Adrenal gland (tissue), 12 donors: ENCODE data around the gene GPC6. TPM values are rescaled to one million over a fixed set of nuclear protein-coding genes. Genes with fewer than 3 reads are reported as not detected.

Experiments
- DNase-seq, 7 donors: peaks; one replicate each; pipeline ENCODE4 v3.0.0-alpha.2; 2019 to 2020
- H3K27ac ChIP-seq, 5 donors: fragments of 200-600 bp; sonication (generic) in 4 of 5; 1 replicate in 3 of 5; 2 replicates in 2 of 5; pipeline versions ENCODE4 v1.5.1 to v1.8.0; 2016 to 2020; ENCODE audit warnings: mild to moderate bottlenecking in 1 of 5
- H3K27me3 ChIP-seq: fragments of 200-600 bp; 2 replicates; pipeline ENCODE4 v1.8.0; 2021
- H3K36me3 ChIP-seq, 2 donors: fragments of 200-600 bp; replicated peaks in 1 of 2; 1 replicate in 1 of 2; 2 replicates in 1 of 2; pipeline versions ENCODE4 v1.5.1 to v1.8.0; 2018 to 2022
- H3K4me1 ChIP-seq, 2 donors: fragments of 200-600 bp; replicated peaks in 1 of 2; 1 replicate in 1 of 2; 2 replicates in 1 of 2; pipeline versions ENCODE4 v1.5.1 to v1.8.0; 2018 to 2021
- H3K4me3 ChIP-seq, 4 donors: fragments of 200-600 bp; sonication (generic) in 3 of 4; one replicate each; pipeline ENCODE4 v1.5.1; 2016 to 2018
- H3K9me3 ChIP-seq, 3 donors: fragments of 200-600 bp; sonication (generic) in 1 of 3; replicated peaks in 1 of 3; 1 replicate in 2 of 3; 2 replicates in 1 of 3; pipeline versions ENCODE4 v1.5.1 to v1.8.0; 2016 to 2021
- POLR2A ChIP-seq, 2 donors: fragments of 450-650 bp; IDR thresholded peaks; one replicate each; pipeline ENCODE4 v1.6.1; 2017; ENCODE audit warnings: antibody characterized with exemption in 2 of 2, mild to moderate bottlenecking in 2 of 2, moderate library complexity in 1 of 2
- WGBS, 4 donors: extraction: QIAGEN DNeasy Blood & Tissue Kit in 2 of 4; methylation state at CpG; one replicate each; pipeline versions ENCODE4 v1.1.5 to v1.1.7; 2013 to 2017; 5-methylcytosine and 5-hydroxymethylcytosine counted together
- intact Hi-C, 2 donors: fragments of 100-400 bp; cut with DNase I; formaldehyde crosslinking; loops; one replicate each; pipeline versions ENCODE4 v1.14.1 to v1.15.0; 2022 to 2023
- polyA plus RNA-seq, 3 donors: library from polyadenylated mRNA; stranded (reverse); fragments of 200-250 nt in 2 of 3; fragments of 350-450 nt in 1 of 3; fragmentation: Illumina TruSeq in 1 of 3; extraction: RNeasy Lipid Tissue Mini Kit (QIAGEN cat#74804) in 1 of 3; gene quantifications; one replicate each; pipeline ENCODE4 v1.2.3, GENCODE V29; 2013 to 2014
- total RNA-seq, 9 donors: library from RNA; depleted of rRNA in 4 of 9; stranded (reverse); fragments of >200 nt in 4 of 9; fragments of 120-200 nt in 1 of 9; fragmentation: NEBNext Ultra II Directional in 1 of 9; extraction: Animal tissue kit (Norgen Biotek cat#: 25700) in 1 of 9; gene quantifications; one replicate each; pipeline versions ENCODE4 v1.1.0 to v1.2.4, GENCODE V29; 2013 to 2023
- TF ChIP-seq, protein P1 (sequence below), 6 experiments: fragments of 450-650 bp in 4 of 6; fragments of 200-600 bp in 2 of 6; sonication (generic) in 1 of 6; IDR thresholded peaks; 1 replicate in 5 of 6; 2 replicates in 1 of 6; pipeline versions ENCODE4 v1.5.1 to v1.8.0; 2016 to 2021; ENCODE audit warnings: antibody characterized with exemption in 6 of 6, mild to moderate bottlenecking in 2 of 6, moderate library complexity in 1 of 6
- donor health status: healthy with polysubstance abuse.
- donor health status: Bipolar disorder and iron deficiency.
- donor health status: DM: yes; HTN: yes; CAD: no.
- donor health status: DM: no; HTN: no; CAD: no.
- donor health status: DM: no; HTN: no; CAD: no.
- donor health status: DM: yes; HTN: yes; CAD: no.

Gene GPC6
- total and polyA plus RNA-seq, 12 donors = 0.37 to 62.3 (median 2.5) TPM

DNA sequence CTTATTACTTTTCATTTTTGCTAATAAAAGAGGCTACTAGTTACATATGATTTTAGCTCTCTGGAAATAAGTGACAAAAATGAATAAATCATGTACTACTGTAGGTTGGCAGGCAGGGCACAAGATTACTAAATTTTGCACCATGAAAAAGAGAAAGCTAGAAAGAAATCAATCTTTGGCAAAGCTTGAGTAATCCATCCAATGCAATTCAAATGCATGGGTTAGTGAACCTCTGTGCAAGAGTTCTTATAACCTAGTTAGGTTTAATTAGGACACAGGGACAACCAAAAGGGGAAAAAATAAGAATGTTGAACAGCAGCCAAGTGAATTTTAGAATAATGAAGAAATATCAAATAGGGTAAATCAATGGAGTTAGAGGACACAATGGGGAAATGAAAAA is 947.4 kb downstream of the GPC6 start:
- TF ChIP-seq POLR2A (IDR thresholded peaks at IDR 0.05) = no peak
- TF ChIP-seq, protein P1, sequence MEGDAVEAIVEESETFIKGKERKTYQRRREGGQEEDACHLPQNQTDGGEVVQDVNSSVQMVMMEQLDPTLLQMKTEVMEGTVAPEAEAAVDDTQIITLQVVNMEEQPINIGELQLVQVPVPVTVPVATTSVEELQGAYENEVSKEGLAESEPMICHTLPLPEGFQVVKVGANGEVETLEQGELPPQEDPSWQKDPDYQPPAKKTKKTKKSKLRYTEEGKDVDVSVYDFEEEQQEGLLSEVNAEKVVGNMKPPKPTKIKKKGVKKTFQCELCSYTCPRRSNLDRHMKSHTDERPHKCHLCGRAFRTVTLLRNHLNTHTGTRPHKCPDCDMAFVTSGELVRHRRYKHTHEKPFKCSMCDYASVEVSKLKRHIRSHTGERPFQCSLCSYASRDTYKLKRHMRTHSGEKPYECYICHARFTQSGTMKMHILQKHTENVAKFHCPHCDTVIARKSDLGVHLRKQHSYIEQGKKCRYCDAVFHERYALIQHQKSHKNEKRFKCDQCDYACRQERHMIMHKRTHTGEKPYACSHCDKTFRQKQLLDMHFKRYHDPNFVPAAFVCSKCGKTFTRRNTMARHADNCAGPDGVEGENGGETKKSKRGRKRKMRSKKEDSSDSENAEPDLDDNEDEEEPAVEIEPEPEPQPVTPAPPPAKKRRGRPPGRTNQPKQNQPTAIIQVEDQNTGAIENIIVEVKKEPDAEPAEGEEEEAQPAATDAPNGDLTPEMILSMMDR (IDR thresholded peaks at IDR 0.05) = no peak
- H3K27me3 ChIP-seq = no peaks in the 10 kb centered on the region
- no peak for DNase-seq
- intact Hi-C loops = no loop called here
- no peaks in the 10 kb centered on the region for H3K9me3 ChIP-seq
- H3K4me1 ChIP-seq = no peaks in the 10 kb centered on the region
- no peak overlapping the region for H3K27ac ChIP-seq
- no peak overlapping the region for H3K4me3 ChIP-seq
- H3K36me3 ChIP-seq = no peaks in the 10 kb centered on the region

DNA sequence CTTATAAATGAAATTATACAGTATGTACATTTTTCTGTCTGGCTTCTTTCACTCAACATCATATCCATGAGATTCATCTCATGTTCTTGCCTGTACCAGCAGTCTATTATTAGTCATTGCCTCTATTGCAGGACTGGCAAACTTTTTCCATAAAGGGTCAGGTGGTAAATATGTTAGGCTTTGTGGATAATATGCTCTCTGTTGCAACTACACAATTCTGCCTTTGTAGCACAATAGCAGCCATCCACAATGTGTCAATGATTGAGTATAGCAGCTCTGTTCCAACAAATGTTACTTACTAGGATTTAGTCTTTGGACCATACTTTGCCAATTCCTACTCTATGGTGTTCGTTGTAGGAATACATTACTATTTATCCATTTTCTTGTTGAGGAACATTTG is 948.5 kb downstream of the GPC6 start:
- Histone ChIP-seq H3K27ac (no peak overlapping the region), H3K9me3 (no peaks in the 10 kb centered on the region), H3K4me3 (no peak overlapping the region), H3K4me1 (no peaks in the 10 kb centered on the region), H3K36me3 (no peaks in the 10 kb centered on the region), H3K27me3 (no peaks in the 10 kb centered on the region)
- DNase-seq = no peak
- intact Hi-C loops = no loop called here
- 81 to 93% (median 93%) methylated on average over 1 of the region's 1 CpG for WGBS, 4 donors
- TF ChIP-seq POLR2A (IDR thresholded peaks at IDR 0.05) = no peak
- TF ChIP-seq, protein P1 (IDR thresholded peaks at IDR 0.05) = no peak

DNA sequence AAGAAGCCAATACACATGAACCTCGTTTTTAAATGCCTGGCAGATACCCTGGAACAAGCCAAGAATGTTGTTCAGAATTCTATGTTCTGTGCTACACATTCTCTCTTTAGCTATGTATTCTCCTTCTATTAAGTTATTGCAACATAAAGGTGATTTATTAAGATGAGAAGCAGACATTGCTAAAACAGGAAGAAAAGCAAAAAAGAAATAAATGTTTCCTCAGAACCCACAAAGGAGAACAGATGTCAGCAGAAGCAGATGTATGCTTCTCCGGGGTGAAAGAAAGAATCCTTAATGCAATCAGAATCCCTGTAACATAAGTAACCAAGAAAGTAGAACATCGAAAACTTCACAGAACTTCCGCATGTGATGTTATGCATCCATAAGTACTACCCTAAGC is 950.0 kb downstream of the GPC6 start:
- intact Hi-C loops = no loop called here
- Histone ChIP-seq H3K36me3 (no peaks in the 10 kb centered on the region), H3K27me3 (no peaks in the 10 kb centered on the region), H3K27ac (no peak overlapping the region), H3K4me1 (no peaks in the 10 kb centered on the region), H3K9me3 (no peaks in the 10 kb centered on the region), H3K4me3 (no peak overlapping the region)
- no peak for DNase-seq
- 54 to 60% (median 59%) methylated on average over 4 of the region's 4 CpGs for WGBS, 4 donors
- no peak for TF ChIP-seq POLR2A (IDR thresholded peaks at IDR 0.05)
- TF ChIP-seq, protein P1 (IDR thresholded peaks at IDR 0.05) = no peak

DNA sequence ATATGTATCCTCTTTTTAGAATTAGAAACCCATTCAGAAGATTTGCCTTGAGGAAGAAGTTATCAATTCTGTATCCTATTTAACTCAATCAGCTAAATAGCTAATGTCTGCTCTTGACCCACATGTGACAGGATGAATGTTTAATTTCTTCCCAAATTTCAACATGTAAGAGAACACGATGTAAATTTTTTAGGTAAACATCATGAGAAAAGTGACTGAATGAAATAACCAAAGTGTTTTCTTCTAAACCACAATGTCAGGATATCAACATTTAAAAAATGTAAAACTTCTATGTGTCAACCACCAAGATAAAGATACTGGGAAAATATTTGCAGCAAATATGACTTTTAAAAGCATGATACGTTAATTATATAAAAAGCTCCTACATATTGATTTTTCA is 950.4 kb downstream of the GPC6 start:
- intact Hi-C loops = no loop called here

More for the DNA sequence above, 950.4 kb downstream of the GPC6 start:
- no peak for DNase-seq
- 76 to 84% (median 80%) methylated on average over 2 of the region's 2 CpGs for WGBS, 4 donors
- TF ChIP-seq, protein P1 (IDR thresholded peaks at IDR 0.05) = no peak
- no peak for TF ChIP-seq POLR2A (IDR thresholded peaks at IDR 0.05)
- Histone ChIP-seq H3K4me3 (no peak overlapping the region), H3K36me3 (no peaks in the 10 kb centered on the region), H3K9me3 (no peaks in the 10 kb centered on the region), H3K4me1 (no peaks in the 10 kb centered on the region), H3K27ac (no peak overlapping the region), H3K27me3 (no peaks in the 10 kb centered on the region)
